GM19240 (cell line): ENCODE results near the gene B3GAT1.

Source experiments
- DNase-seq: peaks from one replicate; pipeline ENCODE4 v3.0.0; 2011; ENCODE audit warnings: low spot score; ENCODE audit not compliant: insufficient read length

B3GAT1 gene

DNA sequence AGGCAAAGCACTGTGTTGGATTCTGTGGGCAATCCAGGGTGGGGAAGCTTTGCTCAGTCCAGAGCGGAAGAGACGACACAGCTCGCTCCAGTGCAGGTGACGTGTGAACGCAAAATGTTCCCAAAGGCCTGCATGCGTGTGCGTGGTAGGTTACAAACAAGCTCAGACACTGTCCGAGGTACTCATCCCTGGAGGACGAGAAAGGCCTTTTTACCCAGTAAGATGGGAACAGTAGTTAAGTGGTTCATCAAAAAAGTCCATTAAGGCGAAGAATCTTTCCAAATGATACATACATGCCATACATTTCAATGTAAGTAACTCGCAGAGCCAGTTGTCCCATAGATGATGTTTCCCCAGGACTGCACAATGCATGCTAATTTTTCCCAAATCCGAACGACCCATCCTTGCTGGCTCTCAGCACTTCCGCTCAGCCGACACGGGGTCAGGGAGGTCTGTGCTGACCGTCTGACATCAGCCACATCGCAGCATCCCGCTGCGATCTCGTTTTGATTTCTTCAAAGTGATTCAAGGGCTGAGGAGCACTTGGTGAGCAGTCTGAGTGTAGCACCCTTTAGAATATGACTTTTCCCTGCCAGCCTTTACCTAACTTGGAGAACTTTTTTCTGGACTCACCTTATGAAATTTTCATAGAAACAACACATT, 19.0 kb downstream of the B3GAT1 start:
- DNase-seq, result no peak

- no peak for DNase-seq
Observed at GRCh38 chr11:134391656-134392055, 20.4 kb downstream of the B3GAT1 start.

DNA sequence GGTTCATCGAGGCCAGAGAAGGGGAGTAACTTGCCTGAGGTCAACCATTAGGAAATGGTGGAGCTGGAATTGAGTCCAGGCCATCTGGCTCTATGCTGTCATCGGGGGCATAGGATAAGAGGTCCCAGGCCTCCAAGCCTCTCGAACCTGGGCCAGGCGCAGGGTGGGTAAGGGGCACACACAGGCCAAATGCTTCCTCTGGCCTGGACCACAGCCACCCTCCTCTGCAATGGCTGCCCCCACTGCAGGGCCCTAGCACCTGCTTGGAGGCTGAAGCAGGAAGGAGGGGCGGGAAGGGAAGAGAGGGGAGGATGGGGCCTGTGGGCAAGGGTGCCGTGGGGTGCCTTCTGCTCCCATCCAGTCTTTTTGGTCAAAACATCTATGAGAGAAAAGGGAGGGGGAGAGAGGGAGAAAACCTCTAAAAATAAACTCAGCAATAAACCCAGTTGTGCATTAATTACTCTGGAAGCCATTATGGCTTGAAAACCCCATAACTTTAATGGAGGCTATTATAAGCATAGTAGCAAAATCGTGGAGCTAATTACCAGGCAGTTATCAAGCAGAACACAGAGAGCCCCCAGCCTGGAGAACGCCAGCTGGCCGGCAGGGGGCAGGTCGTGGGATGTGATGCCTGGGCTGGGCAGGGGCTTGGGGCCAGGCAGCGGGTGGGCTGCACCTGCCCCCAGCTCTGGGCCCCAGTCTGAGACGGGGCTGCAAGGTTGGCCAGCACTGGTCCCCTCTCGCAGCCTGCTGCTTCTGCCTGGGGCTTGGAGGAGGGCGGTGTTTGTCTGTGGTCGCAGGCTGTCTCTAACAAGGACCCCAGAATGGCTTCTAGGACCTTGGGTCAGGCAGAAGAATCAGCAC, 21.1 kb downstream of the B3GAT1 start:
- DNase-seq, result no peak

DNA sequence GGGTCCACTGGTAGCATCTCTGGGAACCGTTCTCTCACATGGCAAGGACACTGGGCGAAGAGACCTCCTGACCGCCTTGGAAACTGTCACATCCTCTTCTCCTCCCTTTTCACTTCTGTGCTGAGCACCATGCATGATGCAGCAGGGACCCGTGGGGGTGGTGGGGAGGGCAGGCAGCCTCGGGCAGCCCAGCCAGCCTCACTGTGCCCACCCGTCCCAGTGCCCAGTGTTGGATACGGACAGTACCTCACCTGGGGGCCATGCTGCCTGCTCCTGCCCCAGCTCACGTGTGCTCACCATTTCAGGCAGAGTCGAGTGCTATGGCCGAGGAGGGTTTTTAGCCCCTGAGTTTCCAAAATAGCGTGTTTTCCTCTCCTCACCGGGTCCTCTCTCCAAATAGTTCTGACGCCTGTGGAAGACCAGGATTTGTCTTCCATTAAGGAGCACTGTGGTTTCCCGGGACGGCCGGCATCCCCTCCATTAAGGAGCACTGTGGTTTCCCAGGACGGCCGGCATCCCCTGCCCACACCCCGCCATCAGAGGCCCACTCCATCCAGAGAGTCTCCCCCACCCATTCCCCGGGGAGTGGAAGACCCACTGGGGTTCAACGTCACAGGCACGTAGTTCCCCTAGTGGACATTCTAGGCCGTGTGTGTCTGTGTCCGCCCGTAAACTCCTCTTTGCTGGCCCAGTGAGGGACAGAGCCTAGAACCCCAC, 22.4 kb downstream of the B3GAT1 start:
- DNase-seq, result no peak

DNA sequence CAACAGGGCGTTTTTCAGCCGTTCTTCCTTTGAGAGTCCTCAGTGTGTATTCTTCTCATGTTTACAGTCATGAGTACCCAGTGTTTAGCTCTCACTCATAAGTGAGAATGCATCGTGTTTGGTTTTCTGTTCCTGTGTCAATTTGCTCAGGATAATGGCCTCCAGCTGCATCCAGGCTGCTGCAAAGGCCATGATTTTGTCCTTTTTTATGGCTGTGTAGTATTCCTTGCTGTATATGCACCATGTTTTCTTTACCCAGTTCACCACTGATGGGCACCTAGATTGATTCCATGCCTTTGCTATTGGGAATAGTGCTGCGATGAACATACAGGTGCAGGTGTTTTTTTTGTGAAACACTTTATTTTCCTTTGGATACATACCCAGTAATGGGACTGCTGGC, 23.5 kb downstream of the B3GAT1 start:
- no peak for DNase-seq

DNA sequence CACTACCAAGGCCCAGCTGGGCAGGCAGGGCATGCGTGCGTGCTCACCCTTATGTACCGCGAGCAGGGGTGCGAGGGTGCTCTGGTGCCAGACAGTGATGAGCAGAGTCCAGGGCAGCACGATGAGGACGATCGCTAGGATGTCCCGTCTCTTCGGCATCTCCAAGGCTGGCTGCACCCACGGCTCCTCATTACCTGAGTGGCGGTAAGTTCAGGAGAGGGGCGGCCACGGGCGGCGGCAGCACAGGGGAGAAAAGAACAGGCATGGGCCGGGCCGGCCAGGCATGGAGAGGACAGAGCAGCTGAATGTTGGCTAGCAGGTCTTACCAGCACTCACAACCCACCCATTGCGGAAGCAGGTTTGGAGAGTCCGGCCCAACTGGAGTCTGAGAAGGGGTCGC, 24.5 kb downstream of the B3GAT1 start:
- DNase-seq, result no peak

GRCh38 chr11:134386945-134387344, 25.1 kb downstream of the B3GAT1 start:
- DNase-seq, result no peak

GRCh38 chr11:134385774-134386565, 26.1 kb downstream of the B3GAT1 start:
- DNase-seq, result no peak

DNA sequence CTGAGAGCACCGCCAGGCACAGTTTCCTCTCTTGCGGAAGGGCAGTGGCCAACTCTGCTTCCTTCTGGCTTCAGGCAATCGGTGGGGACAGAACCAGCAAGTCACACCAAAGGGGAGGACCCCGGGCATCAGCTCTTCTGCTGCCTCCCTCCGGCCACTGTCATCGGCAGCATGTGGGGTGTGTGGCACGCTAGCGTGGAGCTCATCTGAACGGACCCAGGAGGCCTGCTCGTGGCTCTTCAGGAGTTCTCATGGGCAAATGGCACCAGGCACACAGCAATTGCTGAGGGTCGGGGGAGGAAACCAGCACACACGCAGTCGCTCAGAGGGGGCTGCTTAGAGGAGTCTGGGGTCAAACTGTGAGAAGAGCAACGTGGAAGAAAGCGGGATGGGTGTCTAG, 26.9 kb downstream of the B3GAT1 start:
- no peak for DNase-seq

DNA sequence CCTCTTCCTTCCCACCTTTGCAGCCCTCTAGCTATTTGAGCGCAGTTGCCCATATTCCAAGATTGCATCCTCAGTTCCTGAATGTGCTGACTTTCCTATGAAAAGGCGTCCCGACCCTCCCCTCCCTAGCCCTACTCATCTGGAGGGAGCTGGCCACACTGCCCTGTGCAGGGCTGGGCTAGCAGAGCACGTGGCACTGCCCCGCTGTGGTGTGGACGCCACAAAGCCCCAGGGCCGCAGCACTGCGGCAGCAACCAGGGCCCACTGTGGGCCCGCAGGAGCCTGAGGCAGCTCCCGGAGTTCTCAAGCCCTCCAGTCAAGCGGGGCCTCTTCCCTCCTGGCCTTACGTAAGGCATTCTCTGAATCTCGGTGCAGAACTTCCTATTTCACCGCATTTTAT, 27.6 kb downstream of the B3GAT1 start:
- DNase-seq, result no peak

DNA sequence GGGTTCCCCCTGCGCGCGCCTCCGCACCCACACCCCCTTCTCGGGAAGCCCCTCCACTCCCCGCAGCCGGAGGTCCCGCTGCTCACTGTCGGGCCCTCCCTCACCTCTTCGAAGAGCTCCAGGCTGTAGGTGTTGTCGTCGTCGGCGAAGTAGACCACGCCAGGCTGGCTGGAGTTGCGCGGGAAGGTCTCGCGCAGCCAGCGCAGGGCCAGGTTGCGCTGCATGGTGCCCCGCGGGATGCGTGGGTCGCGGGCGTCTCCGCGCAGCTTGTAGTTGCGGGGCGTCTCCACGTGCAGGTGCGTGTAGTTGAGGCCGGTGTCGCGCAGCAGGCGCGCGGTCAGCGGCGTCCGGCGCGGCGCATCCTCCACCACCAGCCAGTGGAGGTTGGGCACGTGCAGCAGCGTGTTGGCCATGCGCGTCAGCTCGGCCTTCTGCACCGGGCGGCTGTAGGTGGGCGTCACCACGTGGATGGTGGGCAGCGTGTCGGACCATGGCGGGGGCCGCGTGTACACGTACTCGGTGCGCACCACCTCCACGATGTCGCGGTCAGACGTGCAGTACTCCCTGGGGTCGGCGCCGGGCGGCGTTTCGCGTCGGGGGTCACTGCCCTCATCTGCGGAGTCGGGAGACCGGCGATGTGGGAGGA, 28.3 kb downstream of the B3GAT1 start:
- DNase-seq, result no peak

- DNase-seq, result no peak
Observed at GRCh38 chr11:134382830-134383229, 29.2 kb downstream of the B3GAT1 start.

DNA sequence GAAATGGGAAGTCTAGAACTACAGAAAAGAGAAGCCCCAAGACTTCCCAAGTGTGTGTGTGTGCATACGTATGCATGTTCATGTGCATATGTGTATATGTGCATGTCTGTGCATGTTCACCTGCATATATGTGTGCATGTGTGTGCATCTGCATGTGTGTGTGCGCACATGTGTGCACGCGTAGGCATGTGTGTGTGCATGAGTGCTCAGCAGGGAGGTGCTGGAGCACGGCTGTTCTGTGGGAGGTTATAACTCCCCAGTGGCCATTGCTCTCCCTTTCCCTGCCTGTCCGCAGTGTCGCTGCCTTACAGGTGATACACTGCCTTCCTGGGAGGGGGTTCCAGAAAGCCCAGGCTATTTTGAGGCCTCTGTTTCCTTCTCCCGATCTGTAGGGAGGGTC, 29.8 kb downstream of the B3GAT1 start:
- DNase-seq, result no peak

DNA sequence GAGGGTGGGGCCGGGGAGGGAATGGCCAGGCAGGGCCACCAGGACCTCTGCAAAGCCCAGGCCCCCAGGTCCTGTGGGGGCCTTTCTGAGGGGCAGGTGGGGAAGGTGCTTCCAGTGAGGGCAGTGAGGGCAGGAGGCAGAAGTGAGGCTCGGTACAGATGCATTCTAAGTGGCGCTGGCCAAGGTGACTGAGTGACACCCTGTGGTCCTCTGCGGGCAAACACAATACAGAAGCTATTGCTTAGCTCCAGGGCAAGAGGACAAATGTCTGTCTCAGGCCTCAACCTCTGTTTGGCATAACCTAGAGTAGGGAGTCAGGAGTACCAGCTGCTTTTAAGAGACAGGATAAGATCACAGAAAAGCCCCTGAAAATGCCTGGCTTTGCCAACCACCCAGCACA, 31.3 kb downstream of the B3GAT1 start:
- no peak for DNase-seq

GRCh38 chr11:134380229-134380628, 31.8 kb downstream of the B3GAT1 start:
- no peak for DNase-seq

- no peak for DNase-seq
Observed at GRCh38 chr11:134379241-134379640, 32.8 kb downstream of the B3GAT1 start.

GRCh38 chr11:134377876-134378275, 34.2 kb downstream of the B3GAT1 start:
- no peak for DNase-seq

DNA sequence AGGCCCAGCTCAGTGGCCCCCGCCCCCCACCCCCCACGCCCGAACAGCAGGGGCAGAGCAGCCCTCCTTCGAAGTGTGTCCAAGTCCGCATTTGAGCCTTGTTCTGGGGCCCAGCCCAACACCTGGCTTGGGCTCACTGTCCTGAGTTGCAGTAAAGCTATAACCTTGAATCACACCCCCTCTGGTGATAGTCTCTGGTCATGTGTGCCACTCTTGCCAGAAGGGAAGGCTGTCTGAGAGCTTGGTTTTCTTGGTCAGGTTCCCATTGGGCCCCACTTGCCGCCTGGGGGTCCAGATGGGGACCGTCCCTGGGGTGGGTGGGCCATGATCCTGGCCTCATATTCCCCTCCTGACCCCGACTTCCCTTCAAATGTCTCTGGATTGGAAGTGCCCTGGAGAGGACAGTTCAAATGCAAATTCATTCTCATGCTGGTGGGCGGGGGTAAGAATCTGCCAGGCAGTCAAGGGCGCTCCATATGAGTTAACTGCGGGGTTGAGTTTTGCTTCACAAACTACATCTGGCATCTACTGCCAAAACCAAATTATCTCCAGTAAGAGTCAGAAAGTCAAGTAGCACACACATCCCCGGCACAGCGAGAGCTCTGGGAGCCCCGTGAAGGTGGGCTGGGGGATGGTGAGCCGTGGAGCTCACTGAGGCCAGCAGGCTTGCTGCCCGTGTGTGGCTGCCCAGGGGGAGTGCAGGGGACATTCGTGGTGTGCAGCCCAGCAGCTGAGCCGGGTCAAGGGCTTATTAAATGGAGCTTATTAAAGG, 35.7 kb downstream of the B3GAT1 start:
- no peak for DNase-seq

DNA sequence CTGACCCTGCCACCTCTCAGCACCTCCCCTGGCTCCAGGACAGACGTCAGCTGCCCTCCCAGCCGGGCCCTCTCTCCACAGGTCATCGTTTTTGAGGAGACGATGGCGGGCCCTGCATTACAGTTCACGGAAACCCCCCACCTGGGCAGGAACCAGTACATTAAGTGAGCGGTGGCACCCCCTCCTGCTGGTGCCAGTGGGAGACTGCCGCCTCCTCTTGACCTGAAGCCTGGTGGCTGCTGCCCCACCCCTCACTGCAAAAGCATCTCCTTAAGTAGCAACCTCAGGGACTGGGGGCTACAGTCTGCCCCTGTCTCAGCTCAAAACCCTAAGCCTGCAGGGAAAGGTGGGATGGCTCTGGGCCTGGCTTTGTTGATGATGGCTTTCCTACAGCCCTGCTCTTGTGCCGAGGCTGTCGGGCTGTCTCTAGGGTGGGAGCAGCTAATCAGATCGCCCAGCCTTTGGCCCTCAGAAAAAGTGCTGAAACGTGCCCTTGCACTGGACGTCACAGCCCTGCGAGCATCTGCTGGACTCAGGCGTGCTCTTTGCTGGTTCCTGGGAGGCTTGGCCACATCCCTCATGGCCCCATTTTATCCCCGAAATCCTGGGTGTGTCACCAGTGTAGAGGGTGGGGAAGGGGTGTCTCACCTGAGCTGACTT, 37.0 kb downstream of the B3GAT1 start:
- DNase-seq, result no peak

DNA sequence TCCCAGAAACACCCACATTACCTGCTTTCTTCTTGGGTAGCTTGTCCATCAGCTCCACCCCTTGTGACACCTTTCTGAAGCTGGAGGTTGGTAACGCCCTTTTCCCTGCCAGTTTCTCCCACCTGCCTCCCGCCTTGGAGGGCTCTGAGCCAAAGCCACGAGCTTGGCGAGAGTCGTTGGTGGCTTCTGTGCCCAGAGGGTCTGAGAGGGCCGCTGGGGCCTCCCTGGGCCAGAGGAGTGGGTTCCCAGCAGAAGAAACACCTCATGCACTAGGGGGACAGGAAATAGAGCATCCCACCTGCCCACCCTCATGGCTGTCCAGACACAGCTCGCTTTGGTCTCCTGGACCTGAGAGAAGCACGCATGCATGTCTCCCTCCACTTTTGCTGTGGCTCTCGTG, 37.9 kb downstream of the B3GAT1 start:
- no peak for DNase-seq
